HuH-7.5 (cell line): ENCODE measurements around the gene GZF1.

Experiments
- DNase-seq: peaks from one replicate; pipeline ENCODE4 v3.0.0; 2011; ENCODE audit warnings: low spot score

GZF1 gene

GRCh38 chr20:23361476-23362391, at the start of gene GZF1:
TSS of gene GZF1 (plus strand) at chr20:23362182. CDS start at chr20:23364384, 2,202 bp downstream.
- peak; percentile 98 for DNase-seq

- DNase-seq = no peak
Measured at GRCh38 chr20:23313271-23313670, 48.7 kb upstream of the GZF1 start.

- DNase-seq = no peak
Measured at GRCh38 chr20:23314699-23315098, 47.3 kb upstream of the GZF1 start.

- DNase-seq = no peak
Measured at GRCh38 chr20:23315099-23315498, 46.9 kb upstream of the GZF1 start.

GRCh38 chr20:23316626-23317025, 45.4 kb upstream of the GZF1 start:
- DNase-seq = no peak

- DNase-seq = no peak
Measured at GRCh38 chr20:23317081-23317480, 44.9 kb upstream of the GZF1 start.

- no peak for DNase-seq
Measured at GRCh38 chr20:23318347-23318746, 43.6 kb upstream of the GZF1 start.

GRCh38 chr20:23320317-23320716, 41.7 kb upstream of the GZF1 start:
- DNase-seq = peak; percentile 38

- DNase-seq = no peak
Measured at GRCh38 chr20:23325107-23325506, 36.9 kb upstream of the GZF1 start.

- DNase-seq = no peak
Measured at GRCh38 chr20:23326774-23327173, 35.2 kb upstream of the GZF1 start.

GRCh38 chr20:23327617-23328333, 34.2 kb upstream of the GZF1 start:
- no peak for DNase-seq

GRCh38 chr20:23331450-23332350, 30.3 kb upstream of the GZF1 start:
- no peak for DNase-seq

GRCh38 chr20:23332467-23332866, 29.5 kb upstream of the GZF1 start:
- no peak for DNase-seq

GRCh38 chr20:23334111-23334510, 27.9 kb upstream of the GZF1 start:
- DNase-seq = no peak

GRCh38 chr20:23335521-23335920, 26.5 kb upstream of the GZF1 start:
- no peak for DNase-seq

GRCh38 chr20:23336476-23336875, 25.5 kb upstream of the GZF1 start:
- DNase-seq = no peak

- no peak for DNase-seq
Measured at GRCh38 chr20:23337312-23337711, 24.7 kb upstream of the GZF1 start.

- DNase-seq = no peak
Measured at GRCh38 chr20:23339986-23340385, 22.0 kb upstream of the GZF1 start.

- DNase-seq = peak; percentile 72
Measured at GRCh38 chr20:23340524-23340923, 21.5 kb upstream of the GZF1 start.

GRCh38 chr20:23341073-23341472, 20.9 kb upstream of the GZF1 start:
- no peak for DNase-seq

GRCh38 chr20:23343590-23343989, 18.4 kb upstream of the GZF1 start:
- no peak for DNase-seq

GRCh38 chr20:23344336-23344735, 17.6 kb upstream of the GZF1 start:
- no peak for DNase-seq
